Endothelial cell of umbilical vein (primary cell): ENCODE data around the gene HNMT. TPM values are rescaled to one million over a fixed set of nuclear protein-coding genes. Genes with fewer than 3 reads are reported as not detected.

Experiments
- BruUV-seq: library from RNA; stranded (reverse); fragments of 400-500 nt; replicated peaks from 2 replicates; lab custom pipeline; 2021; lab: Mats Ljungman, UMichigan
- CTCF ChIA-PET: fragments of 300-600, 350-600 bp; sonication (Branson Sonifier 250); formaldehyde crosslinking; loops from one replicate; lab custom pipeline; 2021; ENCODE audit warnings: antibody characterized with exemption, inconsistent platforms; lab: Charles Lee
- POLR2A ChIA-PET: fragments of 300-600, 350-600 bp; sonication (Branson Sonifier 250); formaldehyde crosslinking; loops from one replicate; lab custom pipeline; 2021; ENCODE audit warnings: antibody characterized with exemption, inconsistent platforms; lab: Charles Lee
- DNase-seq: peaks from one replicate; pipeline ENCODE4 v3.0.0-alpha.2; 2011; ENCODE audit warnings: low read depth, low spot score
- FAIRE-seq: peaks from 2 replicates; lab custom pipeline; 2011; peaks lifted over from hg19 to GRCh38; lab: Jason Lieb, UNC
- H2AFZ ChIP-seq: 2 replicates; pipeline ENCODE4 v1.6.0; 2012; ENCODE audit warnings: low read depth, low read length, control low read depth, inconsistent platforms
- H3K27ac ChIP-seq: 2 replicates; pipeline ENCODE4 v1.5.1; 2011; ENCODE audit warnings: low read depth, mild to moderate bottlenecking, control low read depth, low read length, moderate library complexity; ENCODE audit not compliant: insufficient read depth
- H3K27me3 ChIP-seq, 2 experiments: 2 replicates each; pipeline versions ENCODE4 v1.6.0 to v1.6.1; 2011; ENCODE audit warnings: low read length in 2 of 2, mixed read lengths in 1 of 2; ENCODE audit not compliant: control insufficient read depth in 2 of 2, insufficient read depth in 2 of 2
- H3K36me3 ChIP-seq, 2 experiments: 2 replicates in 1 of 2; 3 replicates in 1 of 2; pipeline ENCODE4 v1.5.1; 2011; ENCODE audit warnings: low read length in 2 of 2, mild to moderate bottlenecking in 1 of 2, moderate library complexity in 1 of 2; ENCODE audit not compliant: control insufficient read depth in 2 of 2, insufficient read depth in 2 of 2; ENCODE audit errors: extremely low read depth in 1 of 2
- H3K4me1 ChIP-seq: 3 replicates; pipeline ENCODE4 v1.5.1; 2011; ENCODE audit warnings: mild to moderate bottlenecking, low read length; ENCODE audit not compliant: control insufficient read depth, insufficient read depth; ENCODE audit errors: extremely low read depth
- H3K4me2 ChIP-seq: 2 replicates; pipeline ENCODE4 v1.6.1; 2011; ENCODE audit warnings: low read length, control low read depth, mixed read lengths; ENCODE audit not compliant: insufficient read depth
- H3K4me3 ChIP-seq, 3 experiments: fragments of 200-600 bp in 1 of 3; sonication (generic), shearing (Covaris generic) in 1 of 3; replicated peaks in 1 of 3; 2 replicates each; pipeline ENCODE4 v1.5.1; 2011 to 2016; ENCODE audit warnings: control low read depth in 3 of 3, low read length in 3 of 3, mild to moderate bottlenecking in 2 of 3, inconsistent platforms in 1 of 3, low read depth in 1 of 3, moderate library complexity in 1 of 3; ENCODE audit not compliant: insufficient read depth in 1 of 3
- H3K79me2 ChIP-seq: 2 replicates; pipeline ENCODE4 v1.6.0; 2012; ENCODE audit warnings: low read length, inconsistent platforms; ENCODE audit not compliant: control insufficient read depth, insufficient read depth
- H3K9ac ChIP-seq: replicated peaks from 2 replicates; pipeline ENCODE3; 2011; ENCODE audit warnings: low read length, control low read depth; ENCODE audit not compliant: insufficient read depth; ENCODE audit errors: extremely low read depth
- H3K9me1 ChIP-seq: replicated peaks from 3 replicates; pipeline ENCODE4 v1.6.0; 2011; ENCODE audit warnings: mild to moderate bottlenecking, low read length; ENCODE audit not compliant: control insufficient read depth, insufficient read depth; ENCODE audit errors: extremely low read depth
- H3K9me3 ChIP-seq: replicated peaks from 2 replicates; pipeline ENCODE4 v1.5.1; 2012; ENCODE audit warnings: low read length, inconsistent platforms; ENCODE audit not compliant: control insufficient read depth, insufficient read depth
- H4K20me1 ChIP-seq: replicated peaks from 2 replicates; pipeline ENCODE3; 2011; ENCODE audit warnings: mild to moderate bottlenecking, low read length; ENCODE audit not compliant: control insufficient read depth, insufficient read depth; ENCODE audit errors: extremely low read depth
- EZH2 ChIP-seq: IDR thresholded peaks from 2 replicates; pipeline ENCODE4 v1.6.1; 2012; ENCODE audit warnings: borderline replicate concordance, low read depth, mild to moderate bottlenecking, moderate library complexity, low read length, inconsistent platforms; ENCODE audit not compliant: severe bottlenecking
- FOS ChIP-seq: IDR thresholded peaks from 2 replicates; pipeline ENCODE4 v1.6.1; 2011; ENCODE audit warnings: mild to moderate bottlenecking, low read length, moderate library complexity, borderline replicate concordance; ENCODE audit not compliant: insufficient read depth
- GATA2 ChIP-seq: IDR thresholded peaks from 2 replicates; pipeline ENCODE4 v1.7.0; 2011; ENCODE audit warnings: low read depth, mild to moderate bottlenecking, moderate library complexity, mixed read lengths, low read length; ENCODE audit not compliant: insufficient read length, insufficient read depth
- JUN ChIP-seq: IDR thresholded peaks from 2 replicates; pipeline ENCODE4 v1.6.1; 2011; ENCODE audit warnings: borderline replicate concordance, low read depth; ENCODE audit not compliant: insufficient read length, insufficient read depth
- MYC ChIP-seq: IDR thresholded peaks from one replicate; pipeline ENCODE4 v1.6.1; 2011; ENCODE audit warnings: mild to moderate bottlenecking, low read depth, low read length
- POLR2AphosphoS5 ChIP-seq: IDR thresholded peaks from 2 replicates; pipeline ENCODE4 v1.6.1; 2012; ENCODE audit warnings: low read depth, mild to moderate bottlenecking, control low read depth, low read length, moderate library complexity; ENCODE audit not compliant: insufficient read depth
- dilution Hi-C: fragments of 300-500 bp; cut with MboI; formaldehyde crosslinking; loops from one replicate; pipeline ENCODE4 v1.15.0; 2019; ENCODE audit warnings: low sequenced_read_pairs; ENCODE audit not compliant: extremely low pct_ligation_motif_present
- intact Hi-C: fragments of 100-400 bp; cut with micrococcal nuclease; formaldehyde crosslinking; loops from one replicate; pipeline ENCODE4 v1.10.0; 2022
- polyA plus RNA-seq, 4 experiments: library from polyadenylated mRNA; depleted of rRNA in 3 of 4; stranded (reverse) in 3 of 4; unstranded in 1 of 4; fragments of >200 nt; gene quantifications; 2 replicates each; pipeline versions ENCODE4 v1.2.1 to v1.2.3, GENCODE V29; 2011 to 2012; ENCODE audit warnings: missing spikeins in 1 of 4
- total RNA-seq: library from RNA; stranded (reverse); gene quantifications from 2 replicates; pipeline ENCODE4 v1.2.3, GENCODE V29; 2021
- TF ChIP-seq, protein P1 (sequence below): IDR thresholded peaks from 2 replicates; pipeline ENCODE4 v1.6.1; 2011; ENCODE audit not compliant: insufficient read depth, insufficient read length

The HNMT gene
- total and polyA plus RNA-seq, 2 donors (not counting 3 experiments of a cell fraction or from before 2014, with no cell fraction given) = 8.6 to 16.9 TPM

- Histone ChIP-seq H3K4me3 (no peak overlapping the region), H3K4me1 (peaks cover 5% of the 10 kb centered on the region), H3K9ac (no peak overlapping the region), H3K79me2 (no peaks in the 10 kb centered on the region), H3K4me2 (no peak overlapping the region), H3K36me3 (no peaks in the 10 kb centered on the region), H2AFZ (no peak overlapping the region), H3K9me3 (no peaks in the 10 kb centered on the region), H4K20me1 (no peaks in the 10 kb centered on the region), H3K9me1 (no peaks in the 10 kb centered on the region), H3K27ac (no peak overlapping the region), H3K27me3 (no peaks in the 10 kb centered on the region)
- intact Hi-C loops = no loop called here
- DNase-seq (no peak), FAIRE-seq (no peak)
- no TSS peak for BruUV-seq
- POLR2A ChIA-PET = no interaction called here
- dilution Hi-C loops = no loop called here
- TF ChIP-seq GATA2 (no peak), EZH2 (no peak), MYC (no peak), FOS (no peak), POLR2AphosphoS5 (no peak)
- TF ChIP-seq, protein P1, sequence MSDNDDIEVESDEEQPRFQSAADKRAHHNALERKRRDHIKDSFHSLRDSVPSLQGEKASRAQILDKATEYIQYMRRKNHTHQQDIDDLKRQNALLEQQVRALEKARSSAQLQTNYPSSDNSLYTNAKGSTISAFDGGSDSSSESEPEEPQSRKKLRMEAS = no peak
- CTCF ChIA-PET = interaction anchor here (1.2 kb wide), 1 partner anchor 449 kb away, joined by 3 read pairs; no protein-coding TSS in a partner anchor
These were observed 38.7 kb upstream of the HNMT start for GRCh38 chr2:137925599-137925998.

DNA sequence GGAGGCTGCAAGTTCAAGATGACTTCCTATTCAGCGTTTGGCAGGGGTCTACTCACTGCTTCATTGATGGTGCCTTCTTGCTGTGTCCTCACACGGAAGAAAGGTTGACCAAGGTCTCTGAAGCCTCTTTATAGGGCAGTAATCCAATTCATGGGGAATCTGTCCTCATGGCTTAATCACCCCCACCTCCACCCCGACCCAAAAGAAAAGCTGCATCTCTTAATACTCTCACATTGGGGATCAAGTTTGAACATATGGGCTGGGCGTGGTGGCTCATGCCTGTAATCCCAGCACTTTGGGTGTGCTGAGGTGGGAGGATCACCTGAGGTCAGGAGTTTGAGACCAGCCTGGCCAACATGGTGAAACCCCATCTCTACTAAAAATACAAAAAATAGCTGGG, 36.4 kb upstream of the HNMT start:
- H3K4me1 ChIP-seq = peaks cover 5% of the 10 kb centered on the region
- H4K20me1 ChIP-seq = no peaks in the 10 kb centered on the region
- no peak overlapping the region for H3K4me2 ChIP-seq
- H3K9me1 ChIP-seq = no peaks in the 10 kb centered on the region
- H3K79me2 ChIP-seq = no peaks in the 10 kb centered on the region
- DNase-seq = no peak
- CTCF ChIA-PET = interaction anchor here (1.2 kb wide), 1 partner anchor 11 kb away, joined by 4 read pairs; no protein-coding TSS in a partner anchor
- H3K27ac ChIP-seq = no peak overlapping the region
- no peaks in the 10 kb centered on the region for H3K9me3 ChIP-seq
- H3K9ac ChIP-seq = no peak overlapping the region
- no peaks in the 10 kb centered on the region for H3K36me3 ChIP-seq
- POLR2A ChIA-PET = no interaction called here
- intact Hi-C loops (no loop called here), dilution Hi-C loops (no loop called here)
- no peaks in the 10 kb centered on the region for H3K27me3 ChIP-seq
- BruUV-seq = no TSS peak
- no peak for FAIRE-seq
- no peak overlapping the region for H3K4me3 ChIP-seq
- H2AFZ ChIP-seq = no peak overlapping the region
- TF ChIP-seq POLR2AphosphoS5 = no peak
- no peak for TF ChIP-seq JUN
- no peak for TF ChIP-seq FOS
